K562 (cell line): Measurements from ENCODE around the gene ATG4D. TPM values are rescaled to one million over a fixed set of nuclear protein-coding genes. Genes with fewer than 3 reads are reported as not detected.
A peak's percentile ranks its signal among the peaks of the same experiment; 100 is the strongest.

Experiments
- ELF2 ChIP-seq: fragments of 250-450 bp; sonication (Bioruptor Pico); IDR thresholded peaks from 2 replicates; pipeline ENCODE4 v1.5.0; 2021; ENCODE audit warnings: mild to moderate bottlenecking
- NR4A1 ChIP-seq, 2 experiments: fragments of 250-450 bp in 1 of 2; fragments of 450-650 bp in 1 of 2; sonication (Bioruptor Pico) in 1 of 2; IDR thresholded peaks; 2 replicates each; pipeline versions ENCODE4 v1.4.0 to v1.6.1; 2016 to 2020; ENCODE audit warnings: mild to moderate bottlenecking in 2 of 2, missing compliant biosample characterization in 1 of 2, missing genetic modification characterization in 1 of 2, moderate library complexity in 1 of 2
- PRPF4 ChIP-seq: fragments of 200-400 bp; formaldehyde crosslinking; IDR thresholded peaks from one replicate; pipeline ENCODE4 v1.6.1; 2017; ENCODE audit warnings: low read length, low read depth, mild to moderate bottlenecking; ENCODE audit not compliant: insufficient read depth, poor library complexity, severe bottlenecking
- RHOXF2B ChIP-seq: fragments of 250-450 bp; sonication (Bioruptor Pico); conservative IDR thresholded peaks from 2 replicates; pipeline ENCODE4 v1.5.1; 2021
- ZNF133 ChIP-seq: fragments of 250-450 bp; sonication (Bioruptor Pico); IDR thresholded peaks from 2 replicates; pipeline ENCODE4 v1.4.0; 2020; ENCODE audit warnings: mild to moderate bottlenecking
- polyA plus RNA-seq, 8 experiments: library from polyadenylated mRNA; depleted of rRNA in 4 of 8; stranded (reverse) in 5 of 8; unstranded in 3 of 8; fragments of >200 nt; fragmentation: Nextera tagmentation in 2 of 8; fragmentation: Illumina TruSeq in 1 of 8; extraction: Ambion mirVana in 2 of 8; extraction: Trizol in 1 of 8; gene quantifications; 2 replicates each; pipeline versions ENCODE4 v1.2.1 to v1.2.3, GENCODE V29; 2011 to 2014; ENCODE audit warnings: inconsistent platforms in 1 of 8, missing spikeins in 1 of 8
- total RNA-seq, 7 experiments: library from RNA; depleted of rRNA in 6 of 7; stranded (reverse); fragments of >200 nt in 6 of 7; fragmentation: Illumina TruSeq in 2 of 7; extraction: Trizol in 2 of 7; gene quantifications; 2 replicates each; pipeline versions ENCODE4 v1.2.1 to v1.2.3, GENCODE V29; 2011 to 2021; ENCODE audit warnings: low replicate concordance in 1 of 7
- TF ChIP-seq, protein P1 (sequence below): fragments of 250-450 bp; sonication (Bioruptor Pico); IDR thresholded peaks from 2 replicates; pipeline ENCODE4 v1.5.0; 2021; ENCODE audit warnings: mild to moderate bottlenecking, borderline replicate concordance
- TF ChIP-seq, protein P2 (sequence below), 2 experiments: fragments of 450-650 bp in 1 of 2; sonication (generic) in 1 of 2; formaldehyde crosslinking in 1 of 2; IDR thresholded peaks; 2 replicates each; pipeline versions ENCODE4 v1.7.1 to v1.9.0; 2016 to 2022; ENCODE audit warnings: inconsistent platforms in 1 of 2, mild to moderate bottlenecking in 1 of 2, missing genetic modification reagents in 1 of 2
- TF ChIP-seq, protein P3 (sequence below): fragments of 450-650 bp; IDR thresholded peaks from 2 replicates; pipeline ENCODE4 v1.6.1; 2016; ENCODE audit warnings: antibody characterized with exemption
- TF ChIP-seq, protein P4 (sequence below): sonication (generic); formaldehyde crosslinking; IDR thresholded peaks from 2 replicates; pipeline ENCODE4 v1.8.0; 2022; ENCODE audit warnings: mild to moderate bottlenecking, missing genetic modification reagents
- TF ChIP-seq, protein P5 (sequence below): sonication (generic); formaldehyde crosslinking; IDR thresholded peaks from 2 replicates; pipeline ENCODE4 v1.8.0; 2022; ENCODE audit warnings: mild to moderate bottlenecking, missing genetic modification reagents

Gene ATG4D
- total and polyA plus RNA-seq, 9 of the 15 experiments (the other 6 are each of a cell fraction or from before 2014, with no cell fraction given) = 0.51 to 66.1 (median 22.9) TPM

DNA sequence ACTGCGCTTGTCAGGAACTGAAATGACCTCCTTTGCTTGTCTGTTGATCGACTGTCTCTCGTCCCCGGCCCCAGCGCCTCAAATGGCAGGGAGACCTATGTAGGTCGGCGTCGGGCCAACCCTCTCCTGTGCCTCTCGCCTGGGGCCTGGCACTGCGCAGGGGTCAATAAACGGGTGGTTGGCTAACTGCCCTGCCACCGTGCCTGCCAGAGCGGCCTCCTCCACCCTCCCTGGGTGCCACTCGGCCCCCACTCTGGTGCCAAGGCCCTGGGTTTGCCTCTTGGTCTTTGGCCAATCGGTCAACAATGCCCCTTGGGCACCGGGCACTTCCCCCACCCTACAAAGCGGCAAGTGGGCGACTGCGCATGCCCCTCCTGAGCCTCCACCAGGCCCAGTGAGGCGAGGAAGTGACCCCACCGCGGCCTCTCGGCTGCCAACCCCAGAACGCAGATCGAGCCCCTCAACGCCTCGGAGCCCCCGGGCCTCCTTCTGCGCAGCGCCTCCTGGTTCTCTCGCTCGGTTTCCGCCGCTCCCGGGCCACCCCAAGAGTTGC, 41.7 kb upstream of the ATG4D start (continued):
- TF ChIP-seq, protein P1, sequence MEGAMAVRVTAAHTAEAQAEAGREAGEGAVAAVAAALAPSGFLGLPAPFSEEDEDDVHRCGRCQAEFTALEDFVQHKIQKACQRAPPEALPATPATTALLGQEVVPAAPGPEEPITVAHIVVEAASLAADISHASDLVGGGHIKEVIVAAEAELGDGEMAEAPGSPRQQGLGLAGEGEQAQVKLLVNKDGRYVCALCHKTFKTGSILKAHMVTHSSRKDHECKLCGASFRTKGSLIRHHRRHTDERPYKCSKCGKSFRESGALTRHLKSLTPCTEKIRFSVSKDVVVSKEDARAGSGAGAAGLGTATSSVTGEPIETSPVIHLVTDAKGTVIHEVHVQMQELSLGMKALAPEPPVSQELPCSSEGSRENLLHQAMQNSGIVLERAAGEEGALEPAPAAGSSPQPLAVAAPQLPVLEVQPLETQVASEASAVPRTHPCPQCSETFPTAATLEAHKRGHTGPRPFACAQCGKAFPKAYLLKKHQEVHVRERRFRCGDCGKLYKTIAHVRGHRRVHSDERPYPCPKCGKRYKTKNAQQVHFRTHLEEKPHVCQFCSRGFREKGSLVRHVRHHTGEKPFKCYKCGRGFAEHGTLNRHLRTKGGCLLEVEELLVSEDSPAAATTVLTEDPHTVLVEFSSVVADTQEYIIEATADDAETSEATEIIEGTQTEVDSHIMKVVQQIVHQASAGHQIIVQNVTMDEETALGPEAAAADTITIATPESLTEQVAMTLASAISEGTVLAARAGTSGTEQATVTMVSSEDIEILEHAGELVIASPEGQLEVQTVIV (CRISPR knock-in tag) = no peak
- TF ChIP-seq PRPF4 = peak; percentile 2
- TF ChIP-seq, protein P2, sequence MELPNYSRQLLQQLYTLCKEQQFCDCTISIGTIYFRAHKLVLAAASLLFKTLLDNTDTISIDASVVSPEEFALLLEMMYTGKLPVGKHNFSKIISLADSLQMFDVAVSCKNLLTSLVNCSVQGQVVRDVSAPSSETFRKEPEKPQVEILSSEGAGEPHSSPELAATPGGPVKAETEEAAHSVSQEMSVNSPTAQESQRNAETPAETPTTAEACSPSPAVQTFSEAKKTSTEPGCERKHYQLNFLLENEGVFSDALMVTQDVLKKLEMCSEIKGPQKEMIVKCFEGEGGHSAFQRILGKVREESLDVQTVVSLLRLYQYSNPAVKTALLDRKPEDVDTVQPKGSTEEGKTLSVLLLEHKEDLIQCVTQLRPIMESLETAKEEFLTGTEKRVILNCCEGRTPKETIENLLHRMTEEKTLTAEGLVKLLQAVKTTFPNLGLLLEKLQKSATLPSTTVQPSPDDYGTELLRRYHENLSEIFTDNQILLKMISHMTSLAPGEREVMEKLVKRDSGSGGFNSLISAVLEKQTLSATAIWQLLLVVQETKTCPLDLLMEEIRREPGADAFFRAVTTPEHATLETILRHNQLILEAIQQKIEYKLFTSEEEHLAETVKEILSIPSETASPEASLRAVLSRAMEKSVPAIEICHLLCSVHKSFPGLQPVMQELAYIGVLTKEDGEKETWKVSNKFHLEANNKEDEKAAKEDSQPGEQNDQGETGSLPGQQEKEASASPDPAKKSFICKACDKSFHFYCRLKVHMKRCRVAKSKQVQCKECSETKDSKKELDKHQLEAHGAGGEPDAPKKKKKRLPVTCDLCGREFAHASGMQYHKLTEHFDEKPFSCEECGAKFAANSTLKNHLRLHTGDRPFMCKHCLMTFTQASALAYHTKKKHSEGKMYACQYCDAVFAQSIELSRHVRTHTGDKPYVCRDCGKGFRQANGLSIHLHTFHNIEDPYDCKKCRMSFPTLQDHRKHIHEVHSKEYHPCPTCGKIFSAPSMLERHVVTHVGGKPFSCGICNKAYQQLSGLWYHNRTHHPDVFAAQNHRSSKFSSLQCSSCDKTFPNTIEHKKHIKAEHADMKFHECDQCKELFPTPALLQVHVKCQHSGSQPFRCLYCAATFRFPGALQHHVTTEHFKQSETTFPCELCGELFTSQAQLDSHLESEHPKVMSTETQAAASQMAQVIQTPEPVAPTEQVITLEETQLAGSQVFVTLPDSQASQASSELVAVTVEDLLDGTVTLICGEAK (IDR thresholded peaks at IDR 0.05) = peak; percentile 59; the same call in 1 of the 2 replicates
- TF ChIP-seq, protein P2 (CRISPR knock-in tag; IDR thresholded peaks at IDR 0.05) = no peak
- TF ChIP-seq ELF2 = no peak
- TF ChIP-seq, protein P3, sequence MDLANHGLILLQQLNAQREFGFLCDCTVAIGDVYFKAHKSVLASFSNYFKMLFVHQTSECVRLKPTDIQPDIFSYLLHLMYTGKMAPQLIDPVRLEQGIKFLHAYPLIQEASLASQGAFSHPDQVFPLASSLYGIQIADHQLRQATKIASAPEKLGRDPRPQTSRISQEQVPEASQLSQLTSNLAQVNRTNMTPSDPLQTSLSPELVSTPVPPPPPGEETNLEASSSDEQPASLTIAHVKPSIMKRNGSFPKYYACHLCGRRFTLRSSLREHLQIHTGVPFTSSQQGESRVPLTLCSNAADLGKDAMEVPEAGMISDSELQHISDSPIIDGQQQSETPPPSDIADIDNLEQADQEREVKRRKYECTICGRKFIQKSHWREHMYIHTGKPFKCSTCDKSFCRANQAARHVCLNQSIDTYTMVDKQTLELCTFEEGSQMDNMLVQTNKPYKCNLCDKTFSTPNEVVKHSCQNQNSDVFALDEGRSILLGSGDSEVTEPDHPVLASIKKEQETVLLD = no peak; the same call in 1 of the 2 replicates
- TF ChIP-seq NR4A1 (CRISPR knock-in tag; IDR thresholded peaks at IDR 0.05) = no peak
- no peak for TF ChIP-seq NR4A1 (tag; IDR thresholded peaks at IDR 0.05)
- TF ChIP-seq ZNF133 (CRISPR knock-in tag) = no peak
- no peak for TF ChIP-seq RHOXF2B (CRISPR knock-in tag)
- TF ChIP-seq, protein P4, sequence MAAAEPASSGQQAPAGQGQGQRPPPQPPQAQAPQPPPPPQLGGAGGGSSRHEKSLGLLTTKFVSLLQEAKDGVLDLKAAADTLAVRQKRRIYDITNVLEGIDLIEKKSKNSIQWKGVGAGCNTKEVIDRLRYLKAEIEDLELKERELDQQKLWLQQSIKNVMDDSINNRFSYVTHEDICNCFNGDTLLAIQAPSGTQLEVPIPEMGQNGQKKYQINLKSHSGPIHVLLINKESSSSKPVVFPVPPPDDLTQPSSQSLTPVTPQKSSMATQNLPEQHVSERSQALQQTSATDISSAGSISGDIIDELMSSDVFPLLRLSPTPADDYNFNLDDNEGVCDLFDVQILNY (CRISPR knock-in tag) = no peak
- TF ChIP-seq, protein P5, sequence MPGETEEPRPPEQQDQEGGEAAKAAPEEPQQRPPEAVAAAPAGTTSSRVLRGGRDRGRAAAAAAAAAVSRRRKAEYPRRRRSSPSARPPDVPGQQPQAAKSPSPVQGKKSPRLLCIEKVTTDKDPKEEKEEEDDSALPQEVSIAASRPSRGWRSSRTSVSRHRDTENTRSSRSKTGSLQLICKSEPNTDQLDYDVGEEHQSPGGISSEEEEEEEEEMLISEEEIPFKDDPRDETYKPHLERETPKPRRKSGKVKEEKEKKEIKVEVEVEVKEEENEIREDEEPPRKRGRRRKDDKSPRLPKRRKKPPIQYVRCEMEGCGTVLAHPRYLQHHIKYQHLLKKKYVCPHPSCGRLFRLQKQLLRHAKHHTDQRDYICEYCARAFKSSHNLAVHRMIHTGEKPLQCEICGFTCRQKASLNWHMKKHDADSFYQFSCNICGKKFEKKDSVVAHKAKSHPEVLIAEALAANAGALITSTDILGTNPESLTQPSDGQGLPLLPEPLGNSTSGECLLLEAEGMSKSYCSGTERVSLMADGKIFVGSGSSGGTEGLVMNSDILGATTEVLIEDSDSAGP (CRISPR knock-in tag) = peak; percentile 67
